ENCODE results near the gene CADM3.

Gene CADM3

DNA sequence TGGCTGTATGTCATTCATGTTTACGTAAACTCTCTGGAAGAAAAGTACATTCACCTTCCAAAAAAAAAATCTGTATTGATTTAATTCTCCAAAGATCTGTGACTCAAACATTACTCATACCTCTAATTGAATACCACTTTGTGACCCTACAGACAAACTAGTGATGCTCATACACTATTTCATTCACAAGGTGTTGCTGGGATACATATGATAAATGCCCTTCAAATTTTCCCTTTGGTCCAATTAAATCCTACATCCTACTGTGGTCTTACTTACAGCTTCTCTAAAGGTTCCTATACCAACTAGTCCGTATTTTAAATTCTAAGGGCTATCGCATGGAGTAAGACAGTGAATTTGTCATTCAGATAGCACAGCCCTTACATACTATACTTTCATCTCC is 26.8 kb upstream of the CADM3 start:
- no peak overlapping the region for H4K8ac ChIP-seq (ENCODE audit: low read length)
- H3K18ac ChIP-seq (ENCODE audit: low read depth in 1 of 2, low read length in 2 of 2): no peak overlapping the region
- WGBS: 82% methylated on average over 3 of the region's 3 CpGs
- H2BK15ac ChIP-seq (ENCODE audit: low read depth, poor library complexity, severe bottlenecking): no peak overlapping the region
- no peak overlapping the region for H3K27ac ChIP-seq (ENCODE audit: low read length, poor library complexity, severe bottlenecking)
- H4K91ac ChIP-seq (ENCODE audit: low read length): no peak overlapping the region
- no peaks in the 10 kb centered on the region for H3K9me3 ChIP-seq (ENCODE audit: control insufficient read depth, low read length)
- no peak overlapping the region for H3K9ac ChIP-seq (ENCODE audit: low read length)
- H3K14ac ChIP-seq (ENCODE audit: low read length in 2 of 2): no peak overlapping the region
- no peak overlapping the region for H2BK5ac ChIP-seq (ENCODE audit: low read depth, low read length, poor library complexity, severe bottlenecking)
- no peak overlapping the region for H2BK120ac ChIP-seq (ENCODE audit: low read depth, low read length)
- no peak overlapping the region for H3K4me2 ChIP-seq (ENCODE audit: low read length, poor library complexity, severe bottlenecking)
- H3K4me1 ChIP-seq (ENCODE audit: control insufficient read depth, insufficient read depth, low read depth, low read length): peaks cover 1% of the 10 kb centered on the region
- H3K4me3 ChIP-seq (ENCODE audit: insufficient read depth in 1 of 2, low read depth in 1 of 2, low read length in 2 of 2): no peak overlapping the region
- no peak overlapping the region for H2AK5ac ChIP-seq (ENCODE audit: low read length, severe bottlenecking)
- no peaks in the 10 kb centered on the region for H3K79me1 ChIP-seq (replicated peaks; ENCODE audit: low read length, poor library complexity, severe bottlenecking)
- no peak overlapping the region for H2BK12ac ChIP-seq (ENCODE audit: low read length in 2 of 2)
- no peak for DNase-seq
- H2AFZ ChIP-seq (ENCODE audit: low read depth, low read length): no peak overlapping the region
- no peak overlapping the region for H3K4ac ChIP-seq (ENCODE audit: low read depth in 1 of 2, low read length in 2 of 2)
- no peak overlapping the region for H3K23ac ChIP-seq (ENCODE audit: low read length in 2 of 2)
- peaks cover 17 to 55% of the 10 kb centered on the region in 2 experiments for H3K27me3 ChIP-seq (ENCODE audit: control insufficient read depth in 1 of 2, insufficient read depth in 1 of 2, low read length in 2 of 2)
- H3K36me3 ChIP-seq (ENCODE audit: control insufficient read depth in 1 of 2, insufficient read depth in 2 of 2, low read depth in 1 of 2, low read length in 2 of 2): no peaks in the 10 kb centered on the region

DNA sequence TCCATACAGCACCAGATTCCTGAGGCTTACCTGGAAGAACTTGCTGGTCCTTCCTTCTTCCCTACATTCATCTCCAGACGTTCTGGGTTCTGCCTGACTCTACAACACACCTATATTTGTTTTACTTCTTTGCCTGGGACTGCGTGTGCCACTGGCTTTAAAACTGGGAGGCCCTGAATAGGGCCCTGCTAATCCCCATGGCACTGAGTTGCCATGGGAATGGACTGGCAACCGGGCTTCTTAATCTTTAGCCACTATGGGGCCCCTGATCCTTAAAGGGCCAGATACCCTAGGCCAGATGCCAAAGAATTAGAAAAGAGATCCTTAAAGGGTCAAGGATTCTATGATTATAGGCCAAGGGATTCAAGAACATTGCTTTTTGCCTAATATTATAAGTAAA is 24.4 kb upstream of the CADM3 start:
- Histone ChIP-seq H3K4ac (ENCODE audit: low read depth in 1 of 2, low read length in 2 of 2) (no peak overlapping the region), H3K4me3 (ENCODE audit: insufficient read depth in 1 of 2, low read depth in 1 of 2, low read length in 2 of 2) (no peak overlapping the region), H3K4me1 (ENCODE audit: control insufficient read depth, insufficient read depth, low read depth, low read length) (no peaks in the 10 kb centered on the region), H4K8ac (ENCODE audit: low read length) (no peak overlapping the region), H2AFZ (ENCODE audit: low read depth, low read length) (no peak overlapping the region), H3K4me2 (ENCODE audit: low read length, poor library complexity, severe bottlenecking) (no peak overlapping the region), H3K9me3 (ENCODE audit: control insufficient read depth, low read length) (no peaks in the 10 kb centered on the region), H3K27ac (ENCODE audit: low read length, poor library complexity, severe bottlenecking) (no peak overlapping the region), H3K18ac (ENCODE audit: low read depth in 1 of 2, low read length in 2 of 2) (no peak overlapping the region), H2AK5ac (ENCODE audit: low read length, severe bottlenecking) (no peak overlapping the region), H3K9ac (ENCODE audit: low read length) (no peak overlapping the region), H2BK15ac (ENCODE audit: low read depth, poor library complexity, severe bottlenecking) (no peak overlapping the region), H2BK120ac (ENCODE audit: low read depth, low read length) (no peak overlapping the region), H3K36me3 (ENCODE audit: control insufficient read depth in 1 of 2, insufficient read depth in 2 of 2, low read depth in 1 of 2, low read length in 2 of 2) (no peaks in the 10 kb centered on the region), H3K14ac (ENCODE audit: low read length in 2 of 2) (no peak overlapping the region), H3K23ac (ENCODE audit: low read length in 2 of 2) (no peak overlapping the region), H2BK5ac (ENCODE audit: low read depth, low read length, poor library complexity, severe bottlenecking) (no peak overlapping the region), H3K79me1 (replicated peaks; ENCODE audit: low read length, poor library complexity, severe bottlenecking) (no peaks in the 10 kb centered on the region), H3K27me3 (ENCODE audit: control insufficient read depth in 1 of 2, insufficient read depth in 1 of 2, low read length in 2 of 2) (peaks cover 8 to 32% of the 10 kb centered on the region in 2 experiments), H4K91ac (ENCODE audit: low read length) (no peak overlapping the region), H2BK12ac (ENCODE audit: low read length in 2 of 2) (no peak overlapping the region)
- WGBS: 36% methylated on average over 3 of the region's 3 CpGs
- DNase-seq: no peak

- Histone ChIP-seq H4K91ac (ENCODE audit: low read length) (no peak overlapping the region), H3K23ac (ENCODE audit: low read length in 2 of 2) (no peak overlapping the region), H2BK12ac (ENCODE audit: low read length in 2 of 2) (no peak overlapping the region), H3K27me3 (ENCODE audit: control insufficient read depth in 1 of 2, insufficient read depth in 1 of 2, low read length in 2 of 2) (peaks cover 0 to 16% of the 10 kb centered on the region in 2 experiments), H2BK15ac (ENCODE audit: low read depth, poor library complexity, severe bottlenecking) (no peak overlapping the region), H4K8ac (ENCODE audit: low read length) (no peak overlapping the region), H2BK120ac (ENCODE audit: low read depth, low read length) (no peak overlapping the region), H3K9me3 (ENCODE audit: control insufficient read depth, low read length) (no peaks in the 10 kb centered on the region), H3K9ac (ENCODE audit: low read length) (no peak overlapping the region), H3K14ac (ENCODE audit: low read length in 2 of 2) (no peak overlapping the region), H3K79me1 (replicated peaks; ENCODE audit: low read length, poor library complexity, severe bottlenecking) (no peaks in the 10 kb centered on the region), H3K4me1 (ENCODE audit: control insufficient read depth, insufficient read depth, low read depth, low read length) (no peaks in the 10 kb centered on the region), H3K4me3 (ENCODE audit: insufficient read depth in 1 of 2, low read depth in 1 of 2, low read length in 2 of 2) (no peak overlapping the region), H3K36me3 (ENCODE audit: control insufficient read depth in 1 of 2, insufficient read depth in 2 of 2, low read depth in 1 of 2, low read length in 2 of 2) (no peaks in the 10 kb centered on the region), H3K4ac (ENCODE audit: low read depth in 1 of 2, low read length in 2 of 2) (no peak overlapping the region), H2AFZ (ENCODE audit: low read depth, low read length) (no peak overlapping the region), H3K27ac (ENCODE audit: low read length, poor library complexity, severe bottlenecking) (no peak overlapping the region), H3K18ac (ENCODE audit: low read depth in 1 of 2, low read length in 2 of 2) (no peak overlapping the region), H3K4me2 (ENCODE audit: low read length, poor library complexity, severe bottlenecking) (no peak overlapping the region), H2BK5ac (ENCODE audit: low read depth, low read length, poor library complexity, severe bottlenecking) (no peak overlapping the region), H2AK5ac (ENCODE audit: low read length, severe bottlenecking) (no peak overlapping the region)
- WGBS: 71% methylated on average over 2 of the region's 3 CpGs
- no peak for DNase-seq
These were observed 19.4 kb upstream of the CADM3 start for GRCh38 chr1:159152031-159152430.

DNA sequence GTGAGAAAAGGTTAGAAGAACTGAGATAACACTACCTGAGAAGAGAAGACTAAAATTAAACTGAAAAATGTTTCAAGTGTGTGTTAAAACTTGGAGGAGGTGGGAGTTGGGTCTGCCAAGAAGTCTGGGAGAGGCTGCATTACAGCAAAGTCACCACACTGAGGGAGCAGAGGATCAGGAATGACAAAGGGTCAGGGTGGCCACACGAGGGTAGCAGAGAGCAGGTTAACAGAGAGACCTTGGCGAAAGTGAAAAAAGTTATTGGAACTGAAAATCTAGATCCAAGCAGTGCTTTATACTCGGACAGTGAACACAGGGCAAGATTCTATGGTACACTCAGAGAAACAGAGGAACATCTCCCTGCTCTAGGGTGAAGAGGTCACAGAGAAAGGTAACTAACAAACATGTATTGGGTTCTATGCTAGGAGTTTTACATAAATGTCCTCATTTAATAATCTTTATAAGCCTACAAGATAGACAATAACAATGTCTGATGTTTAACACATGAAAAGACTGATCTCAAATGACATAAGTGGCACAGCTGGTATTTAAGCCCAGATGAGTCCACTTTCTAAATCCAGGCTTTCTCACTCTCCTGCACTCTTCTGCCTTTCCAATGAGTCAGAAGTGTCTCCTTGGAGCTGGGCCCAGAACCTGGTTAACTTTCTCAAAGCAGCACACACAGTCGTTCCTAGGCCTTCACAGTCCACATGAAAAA is 10.3 kb upstream of the CADM3 start:
- Histone ChIP-seq H3K18ac (ENCODE audit: low read depth in 1 of 2, low read length in 2 of 2) (no peak overlapping the region), H3K23ac (ENCODE audit: low read length in 2 of 2) (no peak overlapping the region), H4K91ac (ENCODE audit: low read length) (no peak overlapping the region), H3K36me3 (ENCODE audit: control insufficient read depth in 1 of 2, insufficient read depth in 2 of 2, low read depth in 1 of 2, low read length in 2 of 2) (no peaks in the 10 kb centered on the region), H3K27ac (ENCODE audit: low read length, poor library complexity, severe bottlenecking) (no peak overlapping the region), H3K27me3 (ENCODE audit: control insufficient read depth in 1 of 2, insufficient read depth in 1 of 2, low read length in 2 of 2) (peaks cover 4 to 15% of the 10 kb centered on the region in 2 experiments), H3K4me2 (ENCODE audit: low read length, poor library complexity, severe bottlenecking) (no peak overlapping the region), H4K8ac (ENCODE audit: low read length) (no peak overlapping the region), H2AK5ac (ENCODE audit: low read length, severe bottlenecking) (no peak overlapping the region), H3K9ac (ENCODE audit: low read length) (peak overlapping the region; percentile 72), H3K4ac (ENCODE audit: low read depth in 1 of 2, low read length in 2 of 2) (no peak overlapping the region), H3K14ac (ENCODE audit: low read length in 2 of 2) (no peak overlapping the region), H2BK5ac (ENCODE audit: low read depth, low read length, poor library complexity, severe bottlenecking) (no peak overlapping the region), H3K4me3 (ENCODE audit: insufficient read depth in 1 of 2, low read depth in 1 of 2, low read length in 2 of 2) (peak overlapping the region in 1 of 2 experiments; percentile 60), H2BK120ac (ENCODE audit: low read depth, low read length) (no peak overlapping the region), H2BK15ac (ENCODE audit: low read depth, poor library complexity, severe bottlenecking) (no peak overlapping the region), H2BK12ac (ENCODE audit: low read length in 2 of 2) (no peak overlapping the region), H2AFZ (ENCODE audit: low read depth, low read length) (no peak overlapping the region), H3K79me1 (replicated peaks; ENCODE audit: low read length, poor library complexity, severe bottlenecking) (no peaks in the 10 kb centered on the region), H3K9me3 (ENCODE audit: control insufficient read depth, low read length) (no peaks in the 10 kb centered on the region), H3K4me1 (ENCODE audit: control insufficient read depth, insufficient read depth, low read depth, low read length) (peaks cover 2% of the 10 kb centered on the region)
- WGBS: 5% methylated on average over 4 of the region's 4 CpGs
- DNase-seq: peak; percentile 77

All from mesenchymal stem cell (in vitro differentiated cells and primary cell).